Calu3 (cell line): ENCODE measurements around the gene MAML3. TPM values are rescaled to one million over a fixed set of nuclear protein-coding genes. Genes with fewer than 3 reads are reported as not detected.

Experiments
- BruUV-seq: library from RNA; stranded (reverse); fragments of 400-500 nt; replicated peaks from 2 replicates; lab custom pipeline; 2021; lab: Mats Ljungman, UMichigan
- CTCF ChIA-PET: fragments of 300-600 bp; sonication (Branson Sonifier 250); formaldehyde crosslinking; loops from one replicate; lab custom pipeline; 2022; ENCODE audit warnings: antibody characterized with exemption; lab: Charles Lee
- DNase-seq: peaks from one replicate; pipeline ENCODE4 v3.0.0; 2022
- H3K27ac Mint-ChIP-seq: one replicate; pipeline ENCODE4 v1.8.0; 2022; ENCODE audit warnings: mixed read lengths; ENCODE audit not compliant: unreplicated experiment
- H3K27me3 Mint-ChIP-seq: one replicate; pipeline ENCODE4 v1.8.0; 2022; ENCODE audit warnings: mixed read lengths; ENCODE audit not compliant: unreplicated experiment
- H3K36me3 Mint-ChIP-seq: one replicate; pipeline ENCODE4 v1.8.0; 2022; ENCODE audit warnings: mild to moderate bottlenecking, moderate library complexity, mixed read lengths; ENCODE audit not compliant: insufficient read depth, unreplicated experiment
- H3K4me1 Mint-ChIP-seq: one replicate; pipeline ENCODE4 v1.8.0; 2022; ENCODE audit warnings: mild to moderate bottlenecking, low read depth, mixed read lengths; ENCODE audit not compliant: unreplicated experiment
- H3K4me3 Mint-ChIP-seq: one replicate; pipeline ENCODE4 v1.8.0; 2022; ENCODE audit warnings: mild to moderate bottlenecking, low read depth, moderate library complexity, mixed read lengths; ENCODE audit not compliant: unreplicated experiment
- H3K9me3 Mint-ChIP-seq: one replicate; pipeline ENCODE4 v1.8.0; 2022; ENCODE audit warnings: low read depth, mixed read lengths; ENCODE audit not compliant: unreplicated experiment
- CTCF ChIP-seq: fragments of 200-600 bp; IDR thresholded peaks from one replicate; pipeline ENCODE4 v1.8.0; 2022; ENCODE audit warnings: antibody characterized with exemption; ENCODE audit not compliant: unreplicated experiment
- intact Hi-C: fragments of 100-400 bp; cut with micrococcal nuclease; formaldehyde crosslinking; loops from one replicate; pipeline ENCODE4 v1.10.0; 2022; ENCODE audit not compliant: unreplicated experiment
- total RNA-seq: library from RNA; stranded (reverse); gene quantifications from 2 replicates; pipeline ENCODE4 v1.2.3, GENCODE V29; 2022

Gene MAML3
- total RNA-seq, 1 experiment from 2014 or later: 4.0 TPM

GRCh38 chr4:140099983-140100382, 54.0 kb downstream of the MAML3 start:
- Mint-ChIP-seq H3K4me1 (peaks cover 45% of the 10 kb centered on the region), H3K36me3 (peaks cover 9% of the 10 kb centered on the region), H3K4me3 (no peak overlapping the region), H3K9me3 (no peaks in the 10 kb centered on the region), H3K27ac (peak overlapping the region; percentile 86), H3K27me3 (no peaks in the 10 kb centered on the region)
- no TSS peak for BruUV-seq
- DNase-seq: no peak
- no peak for TF ChIP-seq CTCF
- intact Hi-C loops: loop anchor here (5.0 kb wide), 2 partner anchors 32 to 52 kb away; partner anchors contain the start of gene MAML3
- CTCF ChIA-PET: no interaction called here

- DNase-seq: peak; percentile 19
- peaks cover 48% of the 10 kb centered on the region for H3K4me1 Mint-ChIP-seq
These were observed 55.4 kb downstream of the MAML3 start for GRCh38 chr4:140098455-140099160.

GRCh38 chr4:140097572-140097971, 56.4 kb downstream of the MAML3 start:
- Mint-ChIP-seq H3K36me3 (peaks cover 9% of the 10 kb centered on the region), H3K27ac (peak overlapping the region; percentile 63), H3K27me3 (no peaks in the 10 kb centered on the region), H3K4me1 (peaks cover 51% of the 10 kb centered on the region), H3K9me3 (no peaks in the 10 kb centered on the region), H3K4me3 (no peak overlapping the region)
- no peak for TF ChIP-seq CTCF
- CTCF ChIA-PET: interaction anchor here (0.6 kb wide), 2 partner anchors 53 to 452 kb away, joined by 4 read pairs; no protein-coding TSS in a partner anchor
- intact Hi-C loops: loop anchor here (5.0 kb wide), 2 partner anchors 35 to 55 kb away; partner anchors contain the start of gene MAML3
- BruUV-seq: no TSS peak
- DNase-seq: no peak

More at GRCh38 chr4:140098455-140099160, 55.4 kb downstream of the MAML3 start:
- H3K9me3 Mint-ChIP-seq: no peaks in the 10 kb centered on the region
- no peaks in the 10 kb centered on the region for H3K27me3 Mint-ChIP-seq
- intact Hi-C loops: loop anchor here (5.0 kb wide), 2 partner anchors 34 to 54 kb away; partner anchors contain the start of gene MAML3
- BruUV-seq: no TSS peak
- CTCF ChIA-PET: interaction anchor here (0.6 to 0.9 kb wide), 2 partner anchors 39 to 453 kb away, joined by 3 to 4 read pairs; no protein-coding TSS in a partner anchor
- H3K27ac Mint-ChIP-seq: peak overlapping the region; percentile 86
- H3K36me3 Mint-ChIP-seq: peaks cover 9% of the 10 kb centered on the region
- no peak overlapping the region for H3K4me3 Mint-ChIP-seq
- no peak for TF ChIP-seq CTCF

GRCh38 chr4:140096921-140097320, 57.1 kb downstream of the MAML3 start:
- CTCF ChIA-PET: no interaction called here
- peak overlapping the region; percentile 63 for H3K27ac Mint-ChIP-seq
- H3K36me3 Mint-ChIP-seq: peaks cover 9% of the 10 kb centered on the region
- peaks cover 57% of the 10 kb centered on the region for H3K4me1 Mint-ChIP-seq
- intact Hi-C loops: loop anchor here (5.0 kb wide), 2 partner anchors 35 to 55 kb away; partner anchors contain the start of gene MAML3
- no peak overlapping the region for H3K4me3 Mint-ChIP-seq
- H3K9me3 Mint-ChIP-seq: no peaks in the 10 kb centered on the region
- no peaks in the 10 kb centered on the region for H3K27me3 Mint-ChIP-seq
- DNase-seq: no peak
- no TSS peak for BruUV-seq
- no peak for TF ChIP-seq CTCF
